Stimulated activated CD4-positive, alpha-beta T cell treated with anti-CD3 and anti-CD28 coated beads, Interleukin-15, amount 100 ng/mL, for 48 hours (primary cell): Measurements from ENCODE around the gene ZC3H18.

Source experiments
- DNase-seq, 2 donors: peaks; one replicate each; pipeline ENCODE4 v3.0.0-alpha.2; 2020; ENCODE audit warnings: low read depth in 2 of 2

The ZC3H18 gene

DNA sequence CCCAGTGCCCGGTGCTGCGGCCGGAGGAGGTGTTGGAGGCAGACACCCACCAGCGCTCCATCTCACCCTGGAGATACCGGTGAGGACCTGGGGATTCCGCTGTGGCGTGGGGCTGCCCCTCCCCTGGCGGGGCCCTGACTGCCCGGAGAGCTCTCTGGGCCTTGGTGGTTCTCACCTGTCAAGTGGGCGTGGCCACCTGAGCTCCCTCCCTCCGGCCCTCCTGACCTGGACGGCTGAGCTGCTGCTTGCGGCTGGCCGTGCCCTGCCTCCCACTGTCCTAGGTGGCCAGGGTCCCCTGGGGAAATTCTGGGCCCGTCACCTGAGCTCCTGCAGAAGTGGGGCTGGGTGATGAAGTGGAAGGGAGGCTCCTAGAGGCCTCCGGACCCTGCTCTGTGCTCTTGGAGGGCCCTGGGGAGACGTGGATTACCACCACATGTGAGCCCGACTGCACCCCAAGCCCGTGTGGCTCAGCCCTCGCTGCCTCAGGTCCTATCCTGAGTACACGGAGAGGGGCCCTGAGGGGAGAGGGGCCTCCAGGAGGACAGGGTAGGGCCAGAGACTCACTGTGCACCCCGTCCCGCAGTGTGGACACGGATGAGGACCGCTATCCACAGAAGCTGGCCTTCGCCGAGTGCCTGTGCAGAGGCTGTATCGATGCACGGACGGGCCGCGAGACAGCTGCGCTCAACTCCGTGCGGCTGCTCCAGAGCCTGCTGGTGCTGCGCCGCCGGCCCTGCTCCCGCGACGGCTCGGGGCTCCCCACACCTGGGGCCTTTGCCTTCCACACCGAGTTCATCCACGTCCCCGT lies 69.2 kb downstream of the ZC3H18 start:
- DNase-seq, result no peak

DNA sequence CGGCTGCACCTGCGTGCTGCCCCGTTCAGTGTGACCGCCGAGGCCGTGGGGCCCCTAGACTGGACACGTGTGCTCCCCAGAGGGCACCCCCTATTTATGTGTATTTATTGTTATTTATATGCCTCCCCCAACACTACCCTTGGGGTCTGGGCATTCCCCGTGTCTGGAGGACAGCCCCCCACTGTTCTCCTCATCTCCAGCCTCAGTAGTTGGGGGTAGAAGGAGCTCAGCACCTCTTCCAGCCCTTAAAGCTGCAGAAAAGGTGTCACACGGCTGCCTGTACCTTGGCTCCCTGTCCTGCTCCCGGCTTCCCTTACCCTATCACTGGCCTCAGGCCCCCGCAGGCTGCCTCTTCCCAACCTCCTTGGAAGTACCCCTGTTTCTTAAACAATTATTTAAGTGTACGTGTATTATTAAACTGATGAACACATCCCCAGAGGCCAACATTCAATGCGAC lies 69.9 kb downstream of the ZC3H18 start:
- DNase-seq, result no peak

DNA sequence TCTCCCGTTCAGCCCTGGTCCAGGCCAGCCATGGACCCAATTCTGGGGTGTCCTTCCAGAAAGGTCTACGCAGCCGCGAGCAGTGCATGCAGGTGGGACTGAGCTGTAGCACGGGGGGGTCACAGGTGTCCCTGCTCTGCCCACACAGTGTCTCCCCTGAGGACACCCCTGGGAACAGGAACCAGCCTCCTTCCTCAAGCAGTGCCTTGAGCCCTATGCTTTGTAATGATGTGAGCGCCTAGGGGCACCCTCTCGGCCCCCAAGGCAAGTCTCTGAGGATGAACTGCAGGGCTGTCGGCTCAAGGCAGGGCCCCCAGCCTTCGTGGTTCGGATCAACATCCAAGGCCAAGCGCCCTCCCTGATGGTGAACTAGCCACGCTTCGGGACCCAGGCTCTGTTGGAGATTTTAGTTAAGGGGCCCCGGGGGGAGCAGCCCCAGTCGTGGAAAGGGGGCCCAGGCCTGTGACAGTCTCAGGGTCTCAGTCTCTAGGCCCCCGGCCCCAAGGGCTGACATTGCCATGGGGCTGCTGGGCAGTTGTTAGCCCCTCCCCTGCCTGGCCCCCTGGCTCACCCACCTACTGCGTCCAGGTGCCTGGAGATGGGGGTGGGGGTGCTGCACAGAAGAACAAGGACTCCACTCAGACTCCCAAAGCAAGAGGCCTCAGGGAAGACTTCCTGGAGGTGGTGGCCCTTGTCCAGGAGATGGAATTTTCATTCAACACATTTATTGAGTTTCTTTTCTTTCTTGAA lies 70.5 kb downstream of the ZC3H18 start:
- DNase-seq, result no peak

DNA sequence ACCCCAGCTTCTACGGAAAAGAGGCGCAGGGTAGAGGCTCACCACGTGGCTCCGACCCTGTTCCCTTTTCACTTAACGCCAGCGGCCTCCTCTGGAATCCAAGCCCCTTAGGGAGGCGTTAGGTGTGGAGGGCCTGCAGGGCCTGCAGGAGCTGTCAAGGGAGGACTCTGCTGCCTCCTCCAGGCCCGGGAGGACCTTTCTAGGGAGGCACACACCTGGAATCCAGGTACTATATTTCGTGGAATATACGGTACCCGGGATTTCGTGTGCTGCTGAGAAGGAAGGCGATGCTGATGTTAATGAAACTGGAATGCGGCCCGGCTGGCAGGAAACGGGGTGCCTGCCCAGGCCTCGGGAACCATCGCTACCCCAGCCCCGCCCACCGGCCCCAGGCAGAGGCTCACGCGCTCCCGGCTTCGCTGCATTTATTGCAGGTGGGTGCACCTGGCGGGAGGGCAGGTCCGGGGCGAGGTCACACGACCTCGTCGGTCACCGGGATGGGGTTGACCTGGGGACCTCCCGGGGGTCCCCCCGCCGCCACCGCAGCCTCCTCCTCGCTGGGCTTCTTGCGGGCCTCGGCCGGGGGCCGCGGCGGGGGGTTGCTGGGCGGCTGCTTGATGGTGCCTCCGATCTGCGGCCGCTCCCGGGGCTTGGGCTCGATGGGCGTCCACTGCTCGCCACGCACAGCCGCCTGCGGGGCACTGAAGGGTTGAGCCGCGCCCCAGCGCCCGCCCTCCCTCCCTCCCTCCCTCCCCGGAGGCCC lies 72.9 kb downstream of the ZC3H18 start:
- no peak for DNase-seq

DNA sequence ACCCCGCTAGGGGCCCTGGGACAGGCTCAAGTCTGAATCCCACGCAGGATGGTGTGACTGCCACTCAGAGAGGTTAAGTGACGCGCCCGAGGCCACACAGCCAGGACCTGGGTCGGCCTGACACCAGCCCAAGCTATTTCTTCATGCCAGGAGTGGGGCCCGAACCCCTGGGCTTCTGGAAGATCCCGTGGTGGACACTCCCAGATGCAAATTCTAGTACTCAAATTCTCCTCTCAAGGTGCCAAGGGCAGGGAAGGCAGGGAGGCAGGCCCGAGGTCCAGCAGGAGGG lies 73.4 kb downstream of the ZC3H18 start:
- DNase-seq, result no peak

DNA sequence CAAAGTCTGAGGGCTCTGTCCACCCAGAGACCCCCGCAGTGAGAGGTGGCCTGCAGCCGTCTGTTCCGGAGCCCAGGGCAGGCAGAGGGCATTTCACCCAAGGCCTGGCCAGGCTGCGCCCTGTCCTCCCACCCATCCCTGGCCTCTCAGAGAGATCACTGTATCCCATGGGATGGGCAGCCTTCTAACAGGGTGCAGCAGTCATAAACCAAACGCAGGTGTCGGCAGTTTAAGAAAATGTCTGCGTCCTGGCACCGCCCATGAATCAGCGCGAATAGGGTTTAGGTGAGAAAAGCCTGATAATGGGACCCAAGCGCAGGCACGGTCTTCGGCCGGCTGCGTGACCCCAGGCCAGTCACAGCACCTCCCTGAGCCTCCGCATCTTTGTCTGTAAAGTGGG lies 75.3 kb downstream of the ZC3H18 start:
- DNase-seq, result no peak

DNA sequence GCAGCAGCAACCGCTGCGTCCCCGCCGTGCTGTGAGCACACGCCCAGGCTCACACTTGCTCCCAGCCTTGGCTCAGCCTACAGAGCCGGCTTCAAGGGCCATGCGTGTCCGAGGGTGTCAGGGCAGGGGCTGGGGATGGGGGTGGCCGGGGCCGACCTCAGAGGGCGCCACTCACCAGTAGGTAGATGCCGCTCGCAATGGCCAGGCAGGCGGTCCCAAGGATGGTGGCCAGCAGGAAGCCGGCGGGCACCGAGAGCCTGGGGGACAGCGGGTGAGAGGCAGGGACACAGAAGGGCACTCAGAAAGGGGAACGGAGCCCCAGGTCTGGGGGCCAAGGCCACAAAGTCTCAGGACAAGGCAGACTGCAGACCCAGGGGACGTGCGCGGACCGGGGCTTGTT lies 75.7 kb downstream of the ZC3H18 start:
- DNase-seq, result no peak

DNA sequence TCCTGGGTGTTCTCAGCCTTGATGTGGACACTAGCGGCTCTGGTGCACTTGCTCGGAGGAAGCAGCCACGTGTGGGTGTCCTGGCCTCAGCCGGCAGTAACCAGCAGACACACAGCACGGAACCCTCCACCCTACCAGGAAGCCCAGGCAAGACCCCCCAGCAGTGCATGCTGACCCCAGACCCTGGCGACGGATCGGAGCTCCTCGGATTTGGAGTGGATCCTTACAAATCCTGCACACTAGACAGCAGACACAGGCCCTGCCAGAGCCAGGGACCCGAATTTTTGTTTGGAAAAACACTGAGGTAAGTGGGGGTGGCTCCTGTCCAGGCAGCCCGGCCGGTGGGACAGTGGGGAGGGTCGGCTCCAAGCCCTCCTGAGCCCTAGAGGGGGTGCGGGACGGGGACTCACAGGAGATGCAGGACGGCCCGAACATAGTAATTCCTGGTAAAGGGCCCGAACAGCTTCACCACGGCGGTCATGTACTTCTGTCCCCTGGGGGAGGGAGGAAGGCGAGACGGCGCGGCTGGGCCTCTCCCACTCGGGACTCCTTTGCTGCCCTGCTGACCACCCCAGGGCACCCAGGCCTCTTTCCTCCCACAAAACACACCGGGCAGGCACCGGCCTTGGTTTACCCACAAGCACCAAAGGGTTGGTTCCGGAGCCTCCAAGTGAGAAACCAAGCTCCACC lies 76.3 kb downstream of the ZC3H18 start:
- DNase-seq, result no peak

DNA sequence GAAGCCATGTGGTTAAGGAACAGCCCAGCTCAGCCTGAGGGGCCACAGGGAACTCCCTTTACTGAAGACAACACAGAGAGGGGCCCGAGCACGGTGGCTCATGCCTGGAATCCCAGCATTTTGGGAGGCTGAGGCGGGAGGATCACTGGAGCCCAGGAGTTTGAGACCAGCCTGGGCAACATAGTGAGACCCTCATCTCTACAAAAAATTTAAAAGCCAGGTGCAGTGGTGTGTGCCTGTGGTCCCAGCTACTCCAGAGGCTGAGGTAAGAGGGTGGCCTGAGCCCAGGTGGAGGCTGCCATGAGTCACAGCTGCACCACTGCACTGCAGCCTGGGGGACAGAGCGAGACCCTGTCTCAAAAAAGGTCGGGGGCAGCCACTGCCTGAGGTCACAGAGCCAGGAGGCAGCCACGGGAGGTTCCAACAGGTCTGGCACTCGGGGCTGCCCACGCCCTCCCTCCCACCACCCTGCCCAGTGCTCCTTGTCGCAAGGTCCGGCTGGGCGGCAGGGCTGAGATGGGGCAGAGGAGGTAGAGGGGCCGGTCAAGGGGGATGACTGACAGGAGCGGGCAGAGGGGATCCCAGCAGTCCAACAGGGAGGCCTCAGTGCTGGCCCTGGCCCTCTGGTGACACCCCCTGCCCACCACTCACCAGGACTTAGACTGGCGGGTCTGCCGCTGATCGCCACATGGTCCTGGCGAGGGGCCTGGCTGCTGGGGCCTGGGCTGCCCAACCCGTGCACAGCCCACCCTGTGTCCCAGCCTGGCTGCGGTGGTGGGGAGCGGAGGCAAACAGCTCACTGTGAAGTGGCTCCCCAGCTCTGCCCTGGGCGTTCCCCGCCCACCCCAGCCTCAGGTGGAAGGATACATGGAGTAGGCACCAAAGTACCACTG lies 77.2 kb downstream of the ZC3H18 start:
- no peak for DNase-seq

DNA sequence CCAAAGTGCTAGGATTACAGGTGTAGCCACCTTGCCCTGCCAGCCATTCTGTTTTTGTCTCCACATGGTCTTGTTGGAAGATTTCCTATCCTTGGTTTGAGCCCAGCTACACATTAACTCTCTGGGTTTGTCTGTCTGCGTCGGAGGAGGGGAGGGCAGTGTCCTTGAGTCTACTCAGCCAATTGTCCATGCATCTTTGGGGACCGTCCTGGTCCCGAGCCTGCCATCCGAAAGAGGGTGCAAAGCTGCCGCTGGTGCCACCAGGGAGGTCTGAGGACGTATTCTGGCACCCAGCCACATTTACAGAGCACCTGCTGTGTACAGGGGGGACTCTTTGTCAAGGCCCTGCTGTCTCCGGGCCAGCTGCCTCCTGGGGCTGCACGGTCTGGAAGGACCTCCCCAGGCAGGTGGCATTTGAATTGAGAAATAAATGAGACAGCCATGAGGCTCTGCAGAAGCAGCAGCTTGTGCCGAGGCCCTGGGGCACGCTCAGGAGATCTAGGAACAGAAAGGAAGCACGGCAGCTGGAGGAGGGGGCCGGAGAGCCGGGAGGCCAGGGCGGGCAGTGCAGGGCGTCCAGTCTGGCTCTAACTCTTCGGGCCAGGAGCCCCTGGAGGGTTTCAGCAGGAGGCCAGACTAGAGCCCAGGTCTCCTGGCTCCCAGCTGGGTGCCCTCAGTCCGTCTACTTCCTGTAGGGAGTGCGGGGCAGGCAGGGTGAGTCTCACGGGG lies 79.2 kb downstream of the ZC3H18 start:
- DNase-seq, result no peak

DNA sequence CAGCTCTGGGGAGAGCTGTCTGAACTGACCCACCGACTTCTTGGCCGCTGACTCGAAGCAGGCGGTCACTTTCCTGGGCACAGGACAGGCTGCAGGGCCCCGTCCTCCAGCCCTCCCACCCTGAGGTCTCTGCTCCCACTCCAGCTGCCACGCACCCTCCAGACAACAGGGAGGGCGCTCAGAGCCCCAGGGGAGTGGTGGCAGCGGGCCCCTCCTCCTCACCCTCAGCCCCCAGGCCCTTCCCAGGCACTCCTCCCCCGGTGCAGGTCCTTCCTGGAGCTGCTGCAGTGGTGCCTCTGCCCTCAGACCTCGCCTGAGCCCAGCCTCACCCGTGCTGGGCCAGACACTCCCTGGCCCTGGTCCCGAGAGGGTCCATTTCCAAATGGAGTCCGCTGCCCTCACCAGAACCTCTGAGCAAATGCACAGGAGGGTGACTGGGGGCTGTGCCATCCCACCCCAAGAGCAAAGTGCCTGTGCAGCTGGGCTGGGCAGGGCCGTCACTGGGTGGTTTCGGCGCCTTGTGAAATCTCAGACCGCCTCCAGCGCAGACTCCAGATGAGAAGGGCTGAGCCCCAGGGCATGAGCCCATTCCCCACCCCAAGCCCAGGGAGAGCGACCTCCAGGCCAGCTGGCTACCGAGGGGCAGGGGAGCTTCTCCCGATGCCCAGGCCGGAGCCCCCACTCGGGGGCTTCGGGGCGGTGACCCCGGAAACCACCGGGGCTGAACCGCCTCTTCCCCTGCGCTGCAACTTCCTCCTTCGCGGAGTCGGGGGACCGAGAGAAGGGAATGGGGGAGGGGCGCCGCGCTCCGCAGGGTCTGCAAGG lies 79.9 kb downstream of the ZC3H18 start:
- no peak for DNase-seq

DNA sequence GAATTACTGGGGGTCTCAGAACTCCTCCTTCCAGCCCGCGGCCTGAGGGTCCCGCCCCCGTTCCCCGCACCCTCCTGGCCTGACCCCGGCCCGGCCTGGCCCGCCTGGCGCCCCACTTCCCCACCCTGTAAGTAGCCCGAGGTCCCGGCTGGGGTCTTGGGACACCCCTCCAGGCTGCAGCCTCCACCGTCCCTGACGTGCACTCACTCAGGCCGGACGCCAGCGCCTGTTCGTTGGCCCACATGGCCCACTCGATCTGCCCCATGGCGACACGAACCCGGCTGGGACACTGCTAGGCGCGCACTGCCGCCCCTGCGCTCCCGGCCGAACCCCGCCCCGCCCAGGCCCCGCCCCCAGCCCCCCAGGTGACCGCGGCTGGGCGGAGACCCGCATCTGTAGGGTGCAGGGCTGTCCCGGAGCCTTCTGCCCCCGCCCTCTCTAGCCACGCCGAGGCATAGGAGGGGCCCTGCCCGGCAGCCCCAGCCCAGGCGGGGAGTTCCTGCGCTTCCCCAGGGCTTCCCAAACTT lies 80.6 kb downstream of the ZC3H18 start, which contains the start of gene CYBA:
CYBA (minus strand) TSS at position 305 of the 527 bp plus-strand sequence; CDS start at position 265, 40 bp downstream.
- peak; percentile 72 to 80 for DNase-seq

DNA sequence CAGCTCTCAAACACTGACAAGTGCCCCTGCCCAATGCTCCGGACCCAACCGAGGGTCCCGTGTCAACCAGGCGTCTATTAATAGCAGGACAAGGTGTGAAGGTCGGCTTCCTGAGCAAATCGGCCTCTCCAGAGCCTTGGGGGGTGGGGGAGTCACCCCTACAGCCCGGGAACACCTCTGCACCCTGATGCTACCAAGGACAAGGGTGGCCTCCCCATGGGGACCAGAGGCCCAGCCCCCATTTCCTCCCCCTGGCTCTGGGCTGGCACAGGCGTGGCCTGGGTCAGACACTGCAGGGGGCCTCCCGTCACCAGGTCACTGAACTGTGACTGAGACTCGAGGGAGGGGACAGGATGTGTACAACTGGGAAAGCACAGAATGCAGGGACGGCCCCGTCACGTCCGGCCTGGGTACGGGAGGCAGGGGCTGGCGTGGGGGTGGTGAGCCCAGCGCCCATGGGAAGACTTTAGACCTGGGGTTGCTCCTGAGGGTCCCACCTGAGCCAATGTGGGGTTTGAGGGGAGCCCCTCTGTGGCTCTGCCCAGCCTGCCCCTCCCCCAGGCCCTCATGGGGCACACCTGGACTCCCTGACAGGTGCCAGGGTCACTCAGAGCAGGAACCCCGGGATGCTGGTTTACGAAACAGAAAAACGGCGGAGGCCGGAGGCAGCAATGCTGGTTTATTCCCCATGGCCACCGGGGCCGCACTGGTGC lies 81.2 kb downstream of the ZC3H18 start:
- DNase-seq, result peak; percentile 76

DNA sequence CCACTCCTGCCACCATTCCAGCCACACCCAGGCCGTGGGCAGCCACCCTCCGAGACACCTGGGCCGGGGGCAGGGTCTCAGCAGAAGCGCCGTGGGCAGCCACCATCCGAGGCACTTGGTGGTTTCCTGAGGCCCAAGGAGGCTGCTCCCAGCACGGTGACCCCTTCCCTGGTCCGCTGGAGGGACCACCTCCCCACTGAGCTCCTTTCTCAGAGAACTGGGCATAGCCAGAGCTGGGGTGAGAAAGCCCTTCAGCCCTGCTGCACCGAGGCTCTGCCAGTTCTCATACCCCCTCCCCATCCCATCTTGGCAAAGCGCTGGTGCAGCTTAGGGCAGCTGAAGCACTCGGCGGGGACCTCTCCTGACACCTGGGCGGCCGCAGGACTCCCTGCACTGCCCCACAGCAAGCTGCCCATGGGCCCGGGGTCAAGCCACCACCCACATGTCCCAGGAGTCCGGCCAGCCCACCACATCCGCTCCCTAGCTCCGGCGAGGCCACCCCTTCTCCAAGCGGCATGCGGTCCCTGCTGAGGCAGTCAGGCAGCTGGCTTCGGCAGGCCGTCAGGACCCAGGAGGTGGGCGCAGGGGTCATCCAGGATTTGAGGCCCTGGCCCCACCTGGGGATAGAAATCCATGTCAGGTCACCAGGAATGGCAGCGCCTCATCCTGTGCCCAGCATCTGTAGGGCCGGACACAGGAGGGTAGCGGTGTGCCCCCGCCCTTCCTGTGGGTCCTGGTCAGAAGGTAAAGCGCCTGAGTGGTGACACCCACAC lies 82.0 kb downstream of the ZC3H18 start:
- DNase-seq, result no peak

DNA sequence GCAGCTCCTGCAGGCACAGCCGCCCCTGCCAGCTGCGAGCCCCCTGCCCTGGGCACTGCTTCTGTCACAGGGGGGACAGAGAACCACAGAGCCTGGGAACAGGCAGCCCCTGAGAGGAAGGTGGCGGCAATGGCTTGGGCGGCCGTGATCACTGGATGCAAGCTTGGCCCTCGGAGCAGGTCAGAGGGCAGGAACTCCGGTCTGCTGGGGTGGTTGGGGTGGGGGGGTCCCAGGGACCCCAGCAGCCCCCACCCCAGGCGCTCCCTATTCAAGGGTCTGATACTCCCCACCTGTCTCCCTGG lies 82.5 kb downstream of the ZC3H18 start:
- DNase-seq, result no peak

DNA sequence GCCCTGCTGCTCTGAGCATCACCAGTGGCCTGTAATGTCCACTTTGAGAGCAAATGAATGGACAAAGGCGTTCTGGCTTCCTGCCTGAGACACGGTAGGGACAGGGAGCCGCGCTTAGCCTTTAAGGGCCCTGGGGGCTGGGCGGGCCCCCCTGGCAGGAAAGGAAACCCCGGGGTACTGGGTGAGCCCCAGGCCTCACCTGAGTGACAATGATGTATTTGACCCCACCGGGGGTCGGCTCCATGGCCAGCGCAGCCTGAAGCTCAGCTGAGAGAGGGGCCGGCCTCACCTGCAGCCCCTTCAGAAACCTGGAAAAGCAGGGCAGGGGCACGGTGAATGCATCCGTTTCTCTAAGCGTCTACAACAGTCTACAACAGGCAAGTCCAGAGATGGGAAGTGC lies 82.9 kb downstream of the ZC3H18 start:
- no peak for DNase-seq

DNA sequence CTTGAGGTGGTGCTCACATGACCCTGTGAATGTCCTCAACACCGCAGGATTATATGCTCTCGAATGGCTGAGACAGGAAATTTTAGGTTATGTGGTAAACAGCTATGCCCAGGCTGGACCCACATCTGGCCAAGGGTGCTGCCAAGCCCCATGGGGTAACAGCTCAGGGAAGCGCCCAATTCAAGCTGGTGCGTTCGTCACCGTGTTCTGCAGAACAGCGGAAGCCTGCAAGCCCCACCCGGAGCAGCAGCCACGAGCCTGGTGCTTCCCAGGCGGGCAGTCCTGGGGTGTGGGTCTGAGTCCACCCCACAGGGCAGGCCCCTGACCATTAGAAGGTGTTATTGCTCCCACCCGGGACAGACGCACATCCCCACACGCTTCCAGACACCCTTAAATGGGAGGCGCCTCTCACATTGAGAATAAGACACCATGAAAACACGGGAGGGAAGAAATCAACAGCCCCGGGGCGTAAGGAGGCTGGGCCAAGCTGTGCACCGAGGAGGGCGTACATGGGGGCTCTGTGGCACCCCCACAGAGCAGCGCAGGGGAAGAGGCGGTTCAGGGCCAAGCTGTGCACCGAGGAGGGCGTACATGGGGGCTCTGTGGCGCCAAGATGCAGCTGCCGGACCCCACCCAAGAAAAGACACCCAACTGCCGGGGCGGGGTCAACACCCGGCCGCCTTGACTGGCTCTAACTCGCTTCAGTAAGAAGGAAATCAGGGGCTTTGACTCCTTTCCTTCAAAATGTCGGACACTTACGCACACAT lies 83.6 kb downstream of the ZC3H18 start:
- no peak for DNase-seq
